Measurements from ENCODE around the gene TBC1D5. TPM values are rescaled to one million over a fixed set of nuclear protein-coding genes. Genes with fewer than 3 reads are reported as not detected.

The TBC1D5 gene
- total and polyA plus RNA-seq, 2 of the 8 experiments (the other 6 are each of a cell fraction or from before 2014, with no cell fraction given): 11.0 to 22.9 TPM

DNA sequence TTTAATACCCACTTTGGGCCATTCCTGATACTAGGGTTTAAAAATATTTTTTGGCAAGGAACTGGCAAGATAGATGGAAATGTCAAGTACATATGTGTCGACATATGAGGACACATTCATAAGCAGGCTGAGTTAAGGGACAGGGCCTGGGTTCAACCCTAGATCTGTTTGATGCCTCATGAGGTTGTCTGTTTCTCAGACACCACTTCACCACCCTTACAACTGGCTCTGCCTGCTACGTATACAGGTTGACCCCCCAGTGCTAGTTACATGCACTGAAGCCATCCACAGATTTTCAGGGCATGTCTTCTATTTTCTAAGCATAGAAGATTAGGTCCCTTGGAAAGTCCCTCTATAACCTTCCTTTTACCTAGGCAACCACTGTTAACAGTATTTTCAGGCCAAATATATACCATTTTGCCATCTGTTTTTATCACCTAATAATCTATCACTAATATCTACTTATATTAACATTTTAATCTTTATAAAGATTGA, 561.0 kb downstream of the TBC1D5 start:
- CTCF ChIA-PET (ENCODE audit: partially characterized antibody): interaction anchor here (0.8 to 1.0 kb wide), 2 partner anchors 23 to 49 kb away, joined by 3 read pairs; no protein-coding TSS in a partner anchor
- H2BK20ac ChIP-seq (ENCODE audit: low read length): no peak overlapping the region
- H2BK15ac ChIP-seq (ENCODE audit: low read length): no peak overlapping the region
- H3K14ac ChIP-seq (ENCODE audit: insufficient read length): no peak overlapping the region
- H3K4me1 ChIP-seq (replicated peaks in 1 of 4; ENCODE audit: control insufficient read depth in 3 of 4, insufficient read depth in 4 of 4, low read length in 3 of 4): no peaks in the 10 kb centered on the region
- no peaks in the 10 kb centered on the region for H3K9me3 ChIP-seq (ENCODE audit: insufficient read depth in 2 of 2, low read depth in 1 of 2, low read length in 1 of 2)
- 88% methylated on average over 2 of the region's 2 CpGs; no CpG with 5 or more reads in 1 of the 2 experiments for WGBS, 2 experiments (ENCODE audit: extremely low coverage in 1 of 2, insufficient coverage in 1 of 2, insufficient read length in 1 of 2, insufficient replicate concordance in 2 of 2, low coverage in 1 of 2, low lambda C conversion rate in 2 of 2, missing lambda C conversion rate in 1 of 2)
- no peak overlapping the region for H4K8ac ChIP-seq (ENCODE audit: extremely low read depth, insufficient read depth, low read length)
- no peak overlapping the region for H4K5ac ChIP-seq (ENCODE audit: insufficient read length, low read depth, low read length)
- H3K9ac ChIP-seq (replicated peaks in 1 of 4; ENCODE audit: extremely low read depth in 1 of 4, low read depth in 3 of 4, low read length in 3 of 4): no peak overlapping the region
- H4K91ac ChIP-seq (replicated peaks; ENCODE audit: insufficient read length, low read length): no peak overlapping the region
- H3K36me3 ChIP-seq (ENCODE audit: control insufficient read depth in 2 of 4, insufficient read depth in 4 of 4, low read length in 3 of 4): no peaks in the 10 kb centered on the region
- no peaks in the 10 kb centered on the region for H4K20me1 ChIP-seq (replicated peaks in 1 of 2; ENCODE audit: control insufficient read depth in 1 of 2, insufficient read depth in 2 of 2, low read length in 2 of 2)
- H2AFZ ChIP-seq (ENCODE audit: low read length): no peak overlapping the region
- no peaks in the 10 kb centered on the region for H3K79me2 ChIP-seq (ENCODE audit: control insufficient read depth in 1 of 2, insufficient read depth in 2 of 2, low read length in 2 of 2)
- no peaks in the 10 kb centered on the region for H3K23me2 ChIP-seq (ENCODE audit: low read depth, low read length)
- POLR2A ChIA-PET (ENCODE audit: partially characterized antibody): no interaction called here
- H2BK5ac ChIP-seq (ENCODE audit: low read depth, low read length): no peak overlapping the region
- H3K79me1 ChIP-seq (ENCODE audit: low read depth, low read length): no peaks in the 10 kb centered on the region
- no peak overlapping the region for H3K4ac ChIP-seq (replicated peaks; ENCODE audit: insufficient read length, low read depth, low read length)
- no peak overlapping the region for H3K23ac ChIP-seq (ENCODE audit: insufficient read length)
- H3K27ac ChIP-seq (ENCODE audit: low read depth, low read length): no peak overlapping the region
- H3K4me3 ChIP-seq (ENCODE audit: extremely low read depth in 1 of 4, insufficient read depth in 2 of 4, low read depth in 3 of 4, low read length in 4 of 4): no peak overlapping the region
- H3K4me2 ChIP-seq (ENCODE audit: insufficient read depth in 1 of 2, low read depth in 2 of 2, low read length in 2 of 2): no peak overlapping the region
- H2BK12ac ChIP-seq (ENCODE audit: low read depth, low read length): no peak overlapping the region
- FAIRE-seq (no peak), DNase-seq (ENCODE audit: low read depth in 1 of 2, low spot score in 2 of 2) (no peak)
- no peak overlapping the region for H3K56ac ChIP-seq (replicated peaks; ENCODE audit: insufficient read length, low read depth, low read length)
- no peak overlapping the region for H3K18ac ChIP-seq (ENCODE audit: extremely low read depth, low read length)
- no peak overlapping the region for H2BK120ac ChIP-seq (replicated peaks; ENCODE audit: low read depth, low read length)
- no peak overlapping the region for H2AK5ac ChIP-seq (ENCODE audit: low read depth, low read length)
- H3K27me3 ChIP-seq (replicated peaks in 1 of 4; ENCODE audit: control insufficient read depth in 3 of 4, extremely low read depth in 1 of 4, insufficient read depth in 3 of 4, low read length in 3 of 4): no peaks in the 10 kb centered on the region
- TF ChIP-seq POLR2A (IDR thresholded peaks at IDR 0.05; ENCODE audit: control extremely low read depth in 1 of 2, low read depth in 2 of 2, low read length in 2 of 2) (no peak), SAP30 (IDR thresholded peaks at IDR 0.05; ENCODE audit: insufficient read depth, insufficient replicate concordance, low read length) (no peak), KDM5A (IDR thresholded peaks at IDR 0.05; ENCODE audit: low read length) (no peak), HDAC6 (IDR thresholded peaks at IDR 0.05; ENCODE audit: low read depth, low read length) (no peak), MAFK (IDR thresholded peaks at IDR 0.05; ENCODE audit: low read depth, low read length) (no peak), SIX5 (IDR thresholded peaks at IDR 0.05; ENCODE audit: low read depth, low read length) (no peak), KDM4A (IDR thresholded peaks at IDR 0.05; ENCODE audit: low read depth, low read length, severe bottlenecking) (no peak), POLR2AphosphoS5 (IDR thresholded peaks at IDR 0.05; ENCODE audit: low read depth, low read length) (no peak), BRCA1 (IDR thresholded peaks at IDR 0.05; ENCODE audit: low read depth, low read length) (no peak)
- TF ChIP-seq, protein P1, sequence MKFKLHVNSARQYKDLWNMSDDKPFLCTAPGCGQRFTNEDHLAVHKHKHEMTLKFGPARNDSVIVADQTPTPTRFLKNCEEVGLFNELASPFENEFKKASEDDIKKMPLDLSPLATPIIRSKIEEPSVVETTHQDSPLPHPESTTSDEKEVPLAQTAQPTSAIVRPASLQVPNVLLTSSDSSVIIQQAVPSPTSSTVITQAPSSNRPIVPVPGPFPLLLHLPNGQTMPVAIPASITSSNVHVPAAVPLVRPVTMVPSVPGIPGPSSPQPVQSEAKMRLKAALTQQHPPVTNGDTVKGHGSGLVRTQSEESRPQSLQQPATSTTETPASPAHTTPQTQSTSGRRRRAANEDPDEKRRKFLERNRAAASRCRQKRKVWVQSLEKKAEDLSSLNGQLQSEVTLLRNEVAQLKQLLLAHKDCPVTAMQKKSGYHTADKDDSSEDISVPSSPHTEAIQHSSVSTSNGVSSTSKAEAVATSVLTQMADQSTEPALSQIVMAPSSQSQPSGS (IDR thresholded peaks at IDR 0.05; ENCODE audit: low read length): no peak
- TF ChIP-seq, protein P2, sequence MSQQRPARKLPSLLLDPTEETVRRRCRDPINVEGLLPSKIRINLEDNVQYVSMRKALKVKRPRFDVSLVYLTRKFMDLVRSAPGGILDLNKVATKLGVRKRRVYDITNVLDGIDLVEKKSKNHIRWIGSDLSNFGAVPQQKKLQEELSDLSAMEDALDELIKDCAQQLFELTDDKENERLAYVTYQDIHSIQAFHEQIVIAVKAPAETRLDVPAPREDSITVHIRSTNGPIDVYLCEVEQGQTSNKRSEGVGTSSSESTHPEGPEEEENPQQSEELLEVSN (IDR thresholded peaks at IDR 0.05): no peak
